GOT3 (cell line): Measurements from ENCODE around the gene RALB.
"Not testable (repeated sequence)": the region's sequence is repeated elsewhere in the genome, so short reads cannot be mapped to it uniquely, and the experiment has no call there.

Source experiments
- DNase-seq: peaks from one replicate; lab custom pipeline; 2025; ENCODE audit warnings: mixed read lengths; lab: John Stamatoyannopoulos, UW

The RALB gene

DNA sequence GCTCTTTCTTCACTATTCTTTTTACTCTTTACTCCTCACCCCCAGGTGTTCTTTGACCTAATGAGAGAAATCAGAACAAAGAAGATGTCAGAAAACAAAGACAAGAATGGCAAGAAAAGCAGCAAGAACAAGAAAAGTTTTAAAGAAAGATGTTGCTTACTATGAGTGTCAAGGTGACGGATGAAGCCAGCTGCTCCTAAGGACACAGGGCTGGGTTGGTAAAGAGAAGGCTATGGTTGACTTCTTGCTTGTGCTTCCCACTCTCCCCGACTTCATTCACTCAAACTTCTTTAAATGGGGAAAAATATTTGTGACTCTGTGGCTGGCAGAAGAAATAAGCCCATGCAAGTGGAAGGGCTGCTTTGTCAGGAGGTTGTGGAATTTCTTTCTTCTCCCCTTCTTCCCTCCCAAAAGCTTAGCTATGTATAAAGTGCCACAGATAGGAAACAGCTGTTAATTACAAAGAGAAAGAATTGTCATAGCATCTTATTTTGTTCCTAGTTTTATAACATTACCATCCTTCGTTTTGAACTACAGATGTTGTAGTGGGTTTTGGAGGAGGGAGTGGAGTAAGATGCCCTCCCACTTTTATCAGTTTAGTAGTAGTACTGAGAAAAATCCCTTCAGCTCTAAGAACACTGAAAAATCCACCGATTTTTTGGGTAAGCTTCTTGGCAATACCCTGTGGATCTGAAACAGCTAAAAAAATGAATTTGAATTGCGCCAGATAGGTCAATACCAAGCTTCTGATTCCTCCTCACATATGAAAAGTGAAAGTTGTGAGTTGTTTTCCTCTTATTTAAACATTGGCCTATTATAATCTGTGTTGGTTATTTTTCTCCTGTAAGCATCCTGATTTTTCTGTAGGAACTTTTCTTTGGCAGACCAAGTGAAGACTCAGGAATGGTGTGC is 40.7 kb downstream of the RALB start:
- no peak for DNase-seq

DNA sequence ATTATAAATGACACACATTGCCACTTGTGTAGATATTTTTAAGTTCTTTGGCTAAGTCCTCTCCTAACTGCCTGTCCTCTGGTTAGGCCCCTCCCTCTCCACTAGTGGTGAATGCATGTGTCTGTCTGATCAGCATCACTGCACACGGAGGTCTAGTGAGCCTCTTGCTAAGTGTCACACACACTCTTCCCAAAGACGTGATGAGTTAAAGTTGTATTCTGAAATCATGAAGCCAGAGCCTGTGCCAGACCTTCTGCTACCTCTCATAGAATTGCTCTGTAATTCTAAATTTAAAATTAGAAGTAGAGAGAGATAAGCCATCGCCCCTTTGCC is 41.3 kb downstream of the RALB start:
- DNase-seq = no peak

DNA sequence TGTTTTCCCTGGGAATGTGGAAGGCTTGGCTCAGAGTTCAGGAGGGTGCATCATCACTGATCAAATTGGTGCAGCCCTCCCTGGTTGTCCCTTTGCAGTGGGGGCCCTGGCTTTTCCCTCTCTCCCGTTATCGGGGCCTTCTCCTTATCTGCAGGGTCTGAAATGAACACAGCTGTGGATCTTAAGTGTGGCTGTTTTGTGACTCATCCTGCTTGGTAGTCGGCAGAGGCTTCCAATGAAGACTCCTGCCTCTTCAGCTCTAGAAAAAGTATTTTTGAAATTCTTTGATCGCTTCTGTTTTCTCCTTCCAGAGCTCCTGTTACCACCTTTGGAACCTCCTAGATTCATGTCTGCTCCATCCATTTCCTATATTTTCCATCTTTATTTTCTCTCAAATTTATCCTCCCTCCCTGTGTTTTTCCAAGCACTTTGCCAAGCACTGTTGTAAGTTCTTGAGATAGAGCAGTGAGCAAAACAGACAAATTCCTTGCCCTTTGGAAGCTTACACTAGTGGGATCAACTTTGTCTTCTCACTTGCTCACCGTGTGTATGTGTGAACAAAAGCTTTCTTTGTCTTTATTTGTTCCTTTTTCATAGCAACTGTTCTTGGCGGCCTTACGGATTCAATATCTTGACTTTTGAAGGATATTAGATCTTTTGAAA is 45.7 kb downstream of the RALB start:
- no peak for DNase-seq

DNA sequence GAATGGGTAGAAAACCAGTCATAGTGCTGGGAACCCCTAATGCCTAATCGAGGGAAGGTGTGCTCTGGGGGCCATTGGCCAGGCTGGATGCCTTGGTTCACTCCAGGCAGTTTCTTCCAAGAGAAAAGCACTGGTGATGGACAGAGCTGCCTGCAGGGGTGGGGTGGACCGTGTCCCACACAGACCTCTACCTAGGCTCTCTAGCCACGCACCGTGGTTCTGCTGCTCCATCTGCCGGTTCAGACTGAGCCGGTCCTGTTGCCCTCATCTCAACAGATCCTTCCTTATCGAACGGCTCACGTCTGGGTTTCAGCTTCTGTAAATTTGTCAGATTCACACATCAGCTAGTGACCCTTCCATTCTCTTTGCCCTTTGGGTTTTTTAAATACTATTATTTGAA is 46.4 kb downstream of the RALB start:
- DNase-seq = no peak

DNA sequence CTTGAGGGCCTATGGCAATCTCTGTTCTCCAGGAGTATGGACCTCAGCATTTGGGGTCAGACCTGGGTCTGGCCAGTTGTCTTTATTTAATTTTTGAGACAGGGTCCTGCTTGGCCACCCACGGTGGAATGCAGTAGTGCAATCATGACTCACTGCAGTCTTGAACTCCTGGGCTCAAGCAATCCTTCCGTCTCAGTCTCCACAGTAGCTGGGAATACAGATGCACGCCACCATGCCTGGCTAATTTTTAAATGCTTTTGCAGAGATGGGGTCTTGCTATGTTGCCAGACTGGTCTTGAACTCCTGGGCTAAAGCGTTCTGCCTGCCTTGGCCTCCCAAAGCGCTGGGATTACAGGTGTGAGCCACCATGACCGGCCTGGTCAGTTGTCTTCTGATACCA is 46.9 kb downstream of the RALB start:
- no peak for DNase-seq

DNA sequence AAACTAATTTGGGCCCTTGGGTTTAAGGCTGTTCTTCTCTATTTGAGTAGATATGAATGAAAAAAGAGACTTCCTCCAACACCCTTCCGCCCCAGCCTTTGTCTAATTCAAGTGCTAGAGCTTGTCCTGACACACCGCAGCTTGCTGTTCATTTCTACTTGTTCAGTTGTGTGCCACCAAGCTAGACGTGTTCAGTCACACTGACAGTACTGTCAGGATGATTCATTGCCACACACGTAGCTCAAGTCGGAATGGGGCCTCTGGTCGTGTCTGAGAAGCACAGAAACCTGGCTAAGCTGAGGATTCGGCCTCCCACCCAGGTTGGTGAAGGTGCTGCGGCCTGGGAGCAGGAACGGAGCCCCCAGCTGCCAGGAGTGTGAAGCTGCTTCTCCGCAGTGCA is 47.7 kb downstream of the RALB start:
- no peak for DNase-seq

DNA sequence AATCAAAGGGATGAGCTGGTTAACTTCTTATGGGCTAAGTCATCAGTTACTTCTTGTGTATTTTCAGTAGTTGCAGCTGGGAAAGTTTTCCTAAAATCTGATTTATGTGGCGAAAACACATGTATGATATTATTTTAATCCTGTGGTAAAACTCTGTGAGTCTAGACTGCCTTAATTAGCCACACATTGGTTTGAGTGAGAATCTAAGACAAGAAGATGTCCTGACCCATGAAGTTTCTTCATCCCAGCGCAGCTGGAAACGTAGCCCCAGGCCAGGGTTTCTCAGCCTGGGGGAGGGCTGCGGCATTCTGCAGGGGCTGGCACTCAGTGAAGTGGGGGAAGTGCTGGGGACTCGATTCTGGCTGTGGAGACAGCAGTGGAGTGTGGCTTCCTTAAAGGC is 48.6 kb downstream of the RALB start:
- no peak for DNase-seq

DNA sequence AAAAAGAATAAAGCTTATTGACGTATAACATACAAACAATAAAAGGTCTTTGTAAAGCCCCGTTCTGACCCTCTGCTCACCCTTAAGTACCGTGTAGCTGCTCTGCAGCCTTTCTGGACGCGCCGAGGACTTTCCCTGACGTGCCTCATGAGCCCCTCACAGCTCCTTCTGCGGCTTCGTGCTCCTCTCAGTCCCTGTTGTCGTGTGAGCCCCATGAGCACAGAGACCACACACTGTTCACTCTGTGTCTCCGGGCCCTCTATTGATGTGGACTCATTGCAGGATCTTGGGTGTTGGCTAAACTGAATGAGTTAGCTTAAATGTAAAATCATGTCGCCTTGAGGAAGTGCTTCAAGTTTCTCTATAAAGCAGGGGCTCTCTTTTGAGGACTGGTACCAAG is 49.6 kb downstream of the RALB start:
- no peak for DNase-seq

DNA sequence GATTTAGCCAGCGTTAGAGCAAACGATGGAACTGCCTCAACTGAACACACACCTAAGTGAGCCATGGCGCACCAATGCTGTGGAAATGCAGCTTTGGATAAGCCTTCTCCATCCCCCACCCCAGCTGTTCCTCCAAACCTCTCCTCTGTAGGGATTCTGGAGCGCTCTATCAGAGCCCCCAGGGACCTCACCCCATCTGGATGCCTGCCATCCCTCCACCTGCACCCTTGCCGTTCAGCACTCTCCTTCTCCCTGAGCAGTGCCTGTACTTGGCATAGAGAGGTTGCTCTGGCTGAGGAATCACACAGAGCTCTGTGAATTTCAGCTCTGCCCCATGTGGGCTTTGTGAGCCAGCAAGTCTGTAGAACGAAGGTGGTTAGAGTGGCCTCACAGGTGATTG is 50.5 kb downstream of the RALB start:
- no peak for DNase-seq

DNA sequence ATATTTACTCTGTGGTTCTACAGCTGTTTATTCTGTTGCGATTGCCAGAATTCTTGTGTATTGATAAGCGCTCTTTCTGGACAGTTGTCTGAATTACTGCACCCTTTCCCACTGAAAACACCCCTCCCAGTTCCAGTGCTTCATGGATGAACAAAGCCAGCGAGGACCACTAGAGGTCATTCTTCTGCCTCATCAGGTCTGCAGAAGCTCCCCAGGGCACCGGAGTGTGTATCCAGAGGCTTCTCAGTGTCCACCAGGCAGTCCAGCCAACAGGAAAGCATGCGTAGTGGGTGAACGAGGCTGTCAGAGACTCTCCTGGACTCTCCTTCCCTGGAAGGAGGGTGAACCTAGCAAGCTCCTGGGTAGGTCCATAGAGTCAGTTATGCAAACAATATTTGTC is 52.6 kb downstream of the RALB start:
- DNase-seq = no peak

DNA sequence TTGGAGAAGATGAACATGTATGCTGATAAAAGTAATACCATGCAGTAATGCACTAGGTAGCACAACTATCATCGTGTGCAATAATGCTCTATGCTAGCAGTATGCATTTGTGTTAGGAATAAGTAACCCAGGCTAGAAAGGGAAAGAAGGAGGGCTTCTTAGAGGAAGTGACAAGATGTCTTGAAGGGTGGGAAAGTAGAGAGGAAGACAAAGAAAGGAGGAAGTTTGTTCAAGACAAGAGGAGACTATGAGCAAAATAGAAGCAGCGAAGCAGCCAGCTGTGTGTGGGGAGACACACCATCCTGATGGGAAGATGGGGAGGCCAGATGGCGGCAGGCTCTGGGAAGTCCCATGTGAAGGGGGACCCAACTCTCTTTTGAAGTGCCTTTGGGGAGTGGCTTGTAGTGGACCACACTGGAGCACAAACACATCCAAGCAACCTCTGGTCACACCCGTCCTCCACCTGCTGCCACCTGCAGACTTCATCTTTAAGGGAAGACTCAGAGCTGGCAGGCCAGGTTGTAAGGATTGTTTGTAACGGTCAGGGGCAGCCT is 53.4 kb downstream of the RALB start:
- no peak for DNase-seq

DNA sequence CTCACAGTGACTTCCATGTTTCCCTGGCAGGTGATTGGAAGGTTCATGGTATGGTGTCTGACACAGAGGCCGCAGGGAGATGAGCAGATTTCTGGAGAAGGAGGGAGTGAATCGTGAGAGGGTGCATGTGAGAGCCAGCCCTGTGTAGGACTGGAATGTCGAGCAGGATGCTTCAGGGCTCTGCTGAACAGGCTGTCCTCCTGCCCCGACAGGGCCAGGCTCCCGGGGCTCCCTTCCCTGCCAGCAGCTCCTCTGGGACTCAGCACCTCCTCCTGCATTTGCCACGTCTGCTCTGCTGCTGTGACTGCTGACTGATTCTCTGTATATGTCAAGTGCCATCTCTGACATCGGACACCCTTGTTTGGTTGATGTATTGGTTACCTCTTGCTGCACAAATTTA is 54.8 kb downstream of the RALB start:
- DNase-seq = no peak

DNA sequence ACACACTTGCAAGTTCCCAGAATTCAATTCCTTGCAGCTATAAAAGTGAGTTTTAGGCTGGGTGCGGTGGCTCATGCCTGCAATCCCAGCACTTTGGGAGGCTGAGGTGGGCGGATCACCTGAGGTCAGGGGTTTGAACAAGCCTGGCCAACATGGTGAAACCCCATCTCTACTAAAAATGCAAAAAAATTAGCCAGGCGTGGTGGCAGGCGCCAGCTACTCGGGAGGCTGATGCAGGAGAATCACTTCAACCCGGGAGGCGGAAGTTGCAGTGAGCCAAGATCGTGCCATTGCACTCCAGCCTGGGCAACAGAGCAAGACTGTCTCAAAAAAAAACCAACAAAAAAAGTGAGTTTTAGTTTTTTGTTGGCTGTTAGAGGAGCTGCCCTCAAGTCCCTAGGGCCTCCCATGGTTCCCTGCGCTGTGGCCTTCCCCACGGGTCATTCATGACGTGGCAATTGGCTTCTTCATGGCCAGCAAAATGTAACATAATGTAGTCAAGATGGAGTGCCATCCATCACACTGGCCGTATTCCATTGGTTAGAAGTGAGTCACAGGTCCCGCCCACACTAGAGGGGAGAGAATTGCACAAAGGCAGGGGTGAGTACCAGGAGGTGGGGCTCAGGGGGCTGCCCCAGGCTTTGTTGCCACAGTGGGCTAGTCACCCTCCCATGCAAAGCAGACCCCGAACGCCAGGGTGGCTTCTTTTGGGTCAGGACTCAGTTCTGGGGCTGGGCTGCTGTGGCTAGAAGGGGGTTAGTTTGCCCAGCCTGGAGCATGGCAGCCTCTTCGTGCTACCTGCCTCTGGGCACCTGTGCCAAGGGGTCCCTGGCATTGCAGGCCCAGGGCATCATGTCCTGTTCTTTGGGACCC is 55.6 kb downstream of the RALB start:
- DNase-seq = no peak

DNA sequence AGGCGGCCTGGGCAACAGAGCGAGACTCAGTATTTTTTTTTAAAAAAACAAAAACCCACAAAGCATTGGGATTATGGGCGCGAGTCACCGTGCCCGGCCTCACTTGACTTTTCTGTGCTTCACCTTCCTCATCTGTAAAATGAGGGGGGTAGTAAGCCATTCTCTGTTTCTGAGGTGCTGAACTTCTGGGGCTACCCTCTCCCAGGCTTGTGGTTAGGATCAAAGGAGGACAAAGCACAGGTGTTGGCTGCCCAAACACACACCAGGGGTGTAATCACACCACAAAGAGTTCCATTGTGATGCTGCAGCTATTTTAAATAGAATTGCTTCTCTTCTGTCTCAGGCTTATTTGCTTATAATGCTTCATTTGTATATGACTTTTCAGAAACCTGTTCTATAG is 57.5 kb downstream of the RALB start:
- no peak for DNase-seq

DNA sequence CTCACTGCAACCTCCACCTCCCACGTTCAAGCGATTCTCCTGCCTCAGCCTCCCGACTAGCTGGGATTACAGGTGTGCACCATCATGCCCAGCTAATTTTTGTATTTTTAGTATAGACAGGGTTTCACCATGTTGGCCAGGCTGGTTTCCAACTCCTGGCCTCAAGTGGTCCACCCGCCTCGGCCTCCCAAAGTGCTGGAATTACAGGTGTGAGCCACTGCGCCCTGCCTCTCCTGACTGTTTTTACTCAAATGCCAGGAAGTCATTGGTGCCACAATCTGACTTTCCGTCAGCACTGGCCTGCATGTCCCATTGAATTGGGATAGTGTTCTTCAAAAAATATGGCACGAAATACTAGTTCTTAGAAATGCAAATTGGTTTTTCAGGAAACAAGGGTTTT is 58.2 kb downstream of the RALB start:
- DNase-seq = not testable (repeated sequence)

DNA sequence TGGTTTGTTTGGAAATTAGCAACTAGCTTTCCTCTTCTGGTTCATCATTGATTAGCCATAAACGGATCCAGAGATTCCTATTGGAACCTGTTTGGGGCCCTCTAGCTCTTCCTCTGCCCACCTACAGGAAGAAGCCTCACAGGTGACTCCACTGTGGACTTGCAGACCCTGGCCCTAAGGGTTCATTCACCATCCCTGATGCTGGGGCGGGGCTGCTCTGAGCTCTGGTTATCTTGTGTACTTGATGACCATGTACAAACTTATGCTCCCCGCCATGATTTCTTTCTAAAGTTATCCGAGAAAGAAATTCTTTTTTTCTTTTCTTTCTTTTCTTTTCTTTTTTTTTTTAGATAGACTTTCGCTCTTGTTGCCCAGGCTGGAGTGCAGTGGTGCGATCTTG is 59.4 kb downstream of the RALB start:
- DNase-seq = no peak

DNA sequence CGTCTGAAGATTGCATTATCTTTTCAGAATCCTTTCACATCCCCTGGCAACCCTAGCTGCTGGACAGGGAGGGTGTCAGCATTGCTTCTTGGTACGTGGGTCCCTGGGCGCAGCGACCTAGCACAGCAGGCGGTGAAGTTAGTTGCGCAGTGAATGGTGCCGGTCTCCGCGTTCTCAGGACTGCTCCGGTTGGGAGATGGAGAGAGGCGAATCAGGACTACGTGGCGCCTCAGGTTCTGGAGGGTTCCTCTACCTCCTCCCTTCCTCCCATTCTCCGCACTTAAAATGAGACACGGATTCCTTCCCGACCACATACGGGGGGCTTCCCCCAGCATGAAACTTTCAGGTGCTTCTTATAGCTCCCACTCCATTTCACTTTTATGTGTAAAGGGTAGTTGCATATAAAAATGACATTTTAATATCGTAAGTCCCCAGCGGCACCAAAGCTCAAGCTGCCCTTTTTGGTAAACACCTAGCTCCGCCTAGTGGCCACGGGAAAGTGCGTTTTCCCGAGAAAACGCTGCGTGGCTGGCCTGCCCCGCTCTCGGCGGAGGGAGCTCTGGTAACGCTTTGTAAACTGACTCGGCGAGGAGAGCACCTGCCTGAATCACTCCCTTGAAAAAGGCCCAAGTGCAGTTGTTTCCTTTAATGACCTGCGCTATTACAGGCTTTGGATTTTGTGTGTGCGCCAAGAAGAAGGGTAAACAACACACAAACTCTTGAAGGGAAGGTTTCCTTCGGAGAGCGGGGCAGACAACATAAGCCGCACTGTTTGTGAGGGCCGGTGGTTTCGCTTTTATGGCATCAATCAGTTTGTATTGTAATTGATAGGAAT is 60.4 kb downstream of the RALB start:
- peak; percentile 57 for DNase-seq

DNA sequence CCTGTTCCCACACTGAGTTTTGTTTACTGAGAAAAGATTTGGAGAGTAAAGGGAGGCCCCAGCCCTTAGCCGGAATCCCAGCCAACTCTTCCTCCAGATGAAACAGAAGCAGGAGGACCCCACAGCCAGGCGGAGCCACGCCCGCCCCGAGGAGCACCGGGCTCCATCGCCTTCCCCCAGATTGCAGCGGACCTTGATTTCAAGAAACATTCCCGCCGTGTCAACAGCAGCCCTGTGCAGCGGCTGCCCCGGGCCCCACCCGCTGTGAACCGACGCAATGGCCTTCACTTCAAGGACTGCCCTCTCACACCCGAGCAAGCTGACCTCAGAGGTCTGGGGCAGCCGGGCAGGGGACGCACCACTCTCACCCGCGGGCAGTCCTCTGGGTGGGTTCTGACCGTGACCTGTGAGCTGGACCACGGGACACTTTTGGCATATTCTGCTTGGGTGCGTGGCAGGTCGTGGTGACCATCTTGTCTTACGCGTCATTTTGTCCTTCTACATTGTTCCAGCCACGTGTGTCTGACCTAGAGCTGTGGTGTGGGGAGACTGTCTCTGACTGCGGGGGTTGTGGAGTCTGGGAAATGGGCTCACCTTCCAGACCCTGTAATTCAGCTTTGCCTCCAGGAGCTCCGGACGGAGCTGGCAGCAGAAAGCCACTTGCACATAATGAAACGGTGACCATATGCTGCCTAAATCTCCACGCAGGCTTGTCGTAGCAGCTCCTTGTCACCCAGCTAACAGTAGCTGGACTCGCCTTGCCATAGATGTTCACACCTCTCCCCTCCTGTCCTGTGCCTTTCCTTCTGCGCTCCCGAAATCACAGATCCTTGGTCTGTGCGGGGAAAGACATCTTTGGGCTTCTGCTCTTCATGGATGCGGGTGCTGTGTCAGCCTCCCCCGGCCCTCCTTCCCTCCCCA is 61.3 kb downstream of the RALB start:
- DNase-seq = no peak

DNA sequence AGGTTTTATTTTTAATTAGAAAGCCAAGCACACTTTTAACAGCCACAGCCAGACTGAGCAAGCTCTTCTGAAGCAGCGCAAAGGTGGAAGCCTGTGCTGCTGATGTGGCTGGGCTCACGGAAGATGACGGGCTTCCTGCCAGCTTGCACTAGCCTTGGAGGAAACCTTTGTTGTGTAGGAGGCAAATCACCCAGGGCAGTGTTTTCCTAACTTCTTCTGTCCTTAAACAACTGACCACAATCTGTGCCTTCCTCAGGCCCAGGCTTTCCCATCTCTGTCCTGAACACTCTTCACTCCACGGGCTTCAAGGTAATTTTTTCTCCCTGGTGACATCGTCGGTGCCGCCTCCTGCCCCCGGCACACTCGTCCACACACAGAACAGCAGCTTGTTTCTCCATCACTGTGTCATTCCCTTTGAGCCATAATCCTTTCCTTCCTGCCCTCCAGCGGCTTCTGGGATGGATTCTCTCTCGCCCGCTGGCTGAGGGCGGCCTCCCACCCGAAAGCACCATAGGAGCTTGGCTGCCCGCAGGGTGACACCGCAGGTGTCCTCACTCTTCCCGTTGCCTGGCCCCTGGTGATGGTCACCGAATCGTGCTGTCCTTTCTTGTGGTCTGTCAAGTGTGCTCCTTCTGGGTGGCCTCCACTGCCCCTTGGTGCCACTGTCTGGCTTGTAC is 62.2 kb downstream of the RALB start:
- DNase-seq = no peak
